ENCODE measurements around the gene GREM2.

- TF ChIP-seq CTCF (IDR thresholded peaks at IDR 0.05) (no peak), POLR2A (IDR thresholded peaks at IDR 0.05) (no peak)
These were observed 170.3 kb downstream of the GREM2 start for GRCh38 chr1:240441669-240442068.
